ENCODE results near the gene APH1B. TPM values are rescaled to one million over a fixed set of nuclear protein-coding genes. Genes with fewer than 3 reads are reported as not detected.

The APH1B gene
- total RNA-seq, 1 donor from 2014 or later: 6.2 TPM

GRCh38 chr15:63357731-63358130 lies 80.3 kb downstream of the APH1B start:
- H3K27ac ChIP-seq (replicated peaks): no peak overlapping the region
- no peak overlapping the region for H3K4me3 ChIP-seq
- no peaks in the 10 kb centered on the region for H3K36me3 ChIP-seq
- TF ChIP-seq CTCF (IDR thresholded peaks at IDR 0.05; ENCODE audit: borderline replicate concordance): no peak
- peaks cover 16% of the 10 kb centered on the region for H3K4me1 ChIP-seq
- no peak for DNase-seq
- no peaks in the 10 kb centered on the region for H3K27me3 ChIP-seq (ENCODE audit: low read depth)
- H3K9me3 ChIP-seq (replicated peaks): no peaks in the 10 kb centered on the region
- intact Hi-C loops (cut with micrococcal nuclease): no loop called here

- Histone ChIP-seq H3K27me3 (ENCODE audit: low read depth) (no peaks in the 10 kb centered on the region), H3K27ac (replicated peaks) (no peak overlapping the region), H3K4me1 (peaks cover 21% of the 10 kb centered on the region), H3K36me3 (no peaks in the 10 kb centered on the region), H3K4me3 (no peak overlapping the region), H3K9me3 (replicated peaks) (no peaks in the 10 kb centered on the region)
- TF ChIP-seq CTCF (IDR thresholded peaks at IDR 0.05; ENCODE audit: borderline replicate concordance): no peak
- DNase-seq: no peak
- intact Hi-C loops (cut with micrococcal nuclease): no loop called here
These were observed 81.0 kb downstream of the APH1B start for GRCh38 chr15:63358241-63359029.

Other genes with a start within 250 kb of the APH1B start
- gene TPM1, start 234.9 kb upstream of the APH1B start, total RNA-seq: 12,604 TPM
- gene LACTB, start 155.7 kb upstream of the APH1B start, total RNA-seq: 27.4 TPM
- 165 TPM for gene RPS27L, start 120.1 kb upstream of the APH1B start, total RNA-seq
- 8.1 TPM for gene RAB8B, start 88.0 kb upstream of the APH1B start, total RNA-seq
- 0.25 TPM for gene CA12, start 104.2 kb downstream of the APH1B start, total RNA-seq
- gene USP3, start 227.0 kb downstream of the APH1B start, total RNA-seq: 17.2 TPM

Measured in left ventricle myocardium inferior (tissue), 1 donor.